ENCODE results near the gene MYF5.

MYF5 gene

GRCh38 chr12:80707830-80708258 lies 8.9 kb upstream of the MYF5 start:
- DNase-seq (ENCODE audit: low read depth): no peak

- DNase-seq (ENCODE audit: low read depth): no peak
Measured at GRCh38 chr12:80708259-80708974, 8.3 kb upstream of the MYF5 start.

- DNase-seq (ENCODE audit: low read depth): no peak
Measured at GRCh38 chr12:80708975-80709328, 7.8 kb upstream of the MYF5 start.

GRCh38 chr12:80709811-80710726 lies 6.6 kb upstream of the MYF5 start:
- DNase-seq (ENCODE audit: low read depth): no peak

GRCh38 chr12:80710727-80711449 lies 5.8 kb upstream of the MYF5 start:
- no peak for DNase-seq (ENCODE audit: low read depth)

GRCh38 chr12:80711866-80712265 lies 4.8 kb upstream of the MYF5 start:
- DNase-seq (ENCODE audit: low read depth): no peak

- DNase-seq (ENCODE audit: low read depth): no peak
Measured at GRCh38 chr12:80712866-80713265, 3.8 kb upstream of the MYF5 start.

GRCh38 chr12:80713419-80713818 lies 3.3 kb upstream of the MYF5 start:
- DNase-seq (ENCODE audit: low read depth): no peak

- no peak for DNase-seq (ENCODE audit: low read depth)
Measured at GRCh38 chr12:80714055-80714454, 2.7 kb upstream of the MYF5 start.

- no peak for DNase-seq (ENCODE audit: low read depth)
Measured at GRCh38 chr12:80714846-80715245, 1.9 kb upstream of the MYF5 start.

- DNase-seq (ENCODE audit: low read depth): no peak
Measured at GRCh38 chr12:80715713-80716249, 931 bp upstream of the MYF5 start.

- no peak for DNase-seq (ENCODE audit: low read depth)
Measured at GRCh38 chr12:80717856-80718255, 1.1 kb downstream of the MYF5 start.

GRCh38 chr12:80720516-80720915 lies 3.8 kb downstream of the MYF5 start:
- DNase-seq (ENCODE audit: low read depth): no peak

GRCh38 chr12:80721326-80721725 lies 4.6 kb downstream of the MYF5 start:
- no peak for DNase-seq (ENCODE audit: low read depth)

GRCh38 chr12:80745851-80746505 lies 29.3 kb downstream of the MYF5 start:
- DNase-seq (ENCODE audit: low read depth): no peak

GRCh38 chr12:80747800-80748199 lies 31.1 kb downstream of the MYF5 start:
- no peak for DNase-seq (ENCODE audit: low read depth)

- DNase-seq (ENCODE audit: low read depth): no peak
Measured at GRCh38 chr12:80749456-80749855, 32.7 kb downstream of the MYF5 start.

GRCh38 chr12:80752464-80752863 lies 35.8 kb downstream of the MYF5 start:
- no peak for DNase-seq (ENCODE audit: low read depth)

- DNase-seq (ENCODE audit: low read depth): no peak
Measured at GRCh38 chr12:80754274-80754673, 37.6 kb downstream of the MYF5 start.

GRCh38 chr12:80756875-80757274 lies 40.2 kb downstream of the MYF5 start:
- DNase-seq (ENCODE audit: low read depth): no peak

GRCh38 chr12:80761838-80762237 lies 45.1 kb downstream of the MYF5 start:
- no peak for DNase-seq (ENCODE audit: low read depth)

GRCh38 chr12:80763874-80764273 lies 47.2 kb downstream of the MYF5 start:
- no peak for DNase-seq (ENCODE audit: low read depth)
